GM18951 (cell line): Measurements from ENCODE around the gene TAF4.
"Not testable (repeated sequence)": the region's sequence is repeated elsewhere in the genome, so short reads cannot be mapped to it uniquely, and the experiment has no call there.

Experiments used
- POLR2A ChIP-seq: IDR thresholded peaks from 4 replicates; pipeline ENCODE4 v1.6.1; 2011; ENCODE audit warnings: mild to moderate bottlenecking; ENCODE audit not compliant: insufficient read length, insufficient read depth; ENCODE audit errors: extremely low read depth
- in situ Hi-C: fragments of 300-500 bp; cut with MboI; formaldehyde crosslinking; loops from one replicate; pipeline ENCODE4 v1.12.0; 2022; ENCODE audit warnings: low sequenced_read_pairs, mixed read lengths, inconsistent platforms; ENCODE audit not compliant: unreplicated experiment

The TAF4 gene

GRCh38 chr20:61950641-61951071 is 115.0 kb downstream of the TAF4 start:
- in situ Hi-C loops: no loop called here
- TF ChIP-seq POLR2A: no peak

- TF ChIP-seq POLR2A: no peak
- in situ Hi-C loops: no loop called here
Observed at GRCh38 chr20:61949714-61950640, 115.7 kb downstream of the TAF4 start.

- no peak for TF ChIP-seq POLR2A
- in situ Hi-C loops: no loop called here
Observed at GRCh38 chr20:61949363-61949713, 116.3 kb downstream of the TAF4 start.

GRCh38 chr20:61948586-61949362 is 116.9 kb downstream of the TAF4 start:
- in situ Hi-C loops: no loop called here
- TF ChIP-seq POLR2A: no peak

GRCh38 chr20:61948056-61948455 is 117.6 kb downstream of the TAF4 start:
- in situ Hi-C loops: not testable (repeated sequence)

GRCh38 chr20:61945495-61945894 is 120.2 kb downstream of the TAF4 start:
- in situ Hi-C loops: not testable (repeated sequence)

GRCh38 chr20:61944967-61945366 is 120.7 kb downstream of the TAF4 start:
- in situ Hi-C loops: not testable (repeated sequence)

- in situ Hi-C loops: no loop called here
- no peak for TF ChIP-seq POLR2A
Observed at GRCh38 chr20:61942526-61942925, 123.2 kb downstream of the TAF4 start.

GRCh38 chr20:61941721-61942405 is 123.8 kb downstream of the TAF4 start:
- in situ Hi-C loops: no loop called here
- no peak for TF ChIP-seq POLR2A

GRCh38 chr20:61940976-61941720 is 124.5 kb downstream of the TAF4 start:
- no peak for TF ChIP-seq POLR2A
- in situ Hi-C loops: no loop called here

GRCh38 chr20:61940491-61940890 is 125.2 kb downstream of the TAF4 start:
- in situ Hi-C loops: no loop called here
- TF ChIP-seq POLR2A: no peak

- TF ChIP-seq POLR2A: no peak
Observed at GRCh38 chr20:61939691-61940360, 125.9 kb downstream of the TAF4 start.

GRCh38 chr20:61938839-61939690 is 126.6 kb downstream of the TAF4 start:
- in situ Hi-C loops: no loop called here
- TF ChIP-seq POLR2A: no peak

More at GRCh38 chr20:61939691-61940360, 125.9 kb downstream of the TAF4 start:
- in situ Hi-C loops: no loop called here
